Measurements from ENCODE around the gene STK33.

GRCh38 chr11:8459711-8460399, 134.2 kb downstream of the STK33 start:
- TF ChIP-seq CTCF (IDR thresholded peaks at IDR 0.05), result no peak
- TF ChIP-seq POLR2A (IDR thresholded peaks at IDR 0.05), result no peak

Data from prostate gland (tissue), 2 donors.